OCI-LY7 (cell line): Measurements from ENCODE around the gene CD248. TPM values are rescaled to one million over a fixed set of nuclear protein-coding genes. Genes with fewer than 3 reads are reported as not detected.

ENCODE experiments used
- BruUV-seq: library from RNA; stranded (reverse); fragments of 400-500 nt; replicated peaks from 2 replicates; lab custom pipeline; 2021; lab: Mats Ljungman, UMichigan
- CTCF ChIA-PET: fragments of 300-600 bp; sonication (Branson Sonifier 250); formaldehyde crosslinking; loops from one replicate; lab custom pipeline; 2022; ENCODE audit warnings: antibody characterized with exemption; ENCODE audit not compliant: unreplicated experiment; lab: Charles Lee
- POLR2A ChIA-PET: fragments of 300-600 bp; sonication (Branson Sonifier 250); formaldehyde crosslinking; loops from one replicate; lab custom pipeline; 2022; ENCODE audit warnings: antibody characterized with exemption; lab: Charles Lee
- DNase-seq: peaks from one replicate; pipeline ENCODE4 v3.0.0-alpha.2; 2015; ENCODE audit warnings: low spot score
- H2AFZ ChIP-seq: fragments of 200-600 bp; sonication (generic), shearing (Covaris generic); 2 replicates; pipeline ENCODE4 v1.6.1; 2014; ENCODE audit warnings: mild to moderate bottlenecking, antibody characterized with exemption, low read length, moderate library complexity
- H3K27ac ChIP-seq: fragments of 200-600 bp; sonication (generic); 2 replicates; pipeline ENCODE4 v1.5.1; 2014; ENCODE audit warnings: mixed run types, low read depth, mild to moderate bottlenecking, moderate library complexity, low read length, inconsistent platforms; ENCODE audit not compliant: poor library complexity, severe bottlenecking
- H3K36me3 ChIP-seq: fragments of 200-600 bp; sonication (generic); 2 replicates; pipeline ENCODE4 v1.6.1; 2014; ENCODE audit warnings: mild to moderate bottlenecking, antibody characterized with exemption, low read length, moderate library complexity, mixed read lengths; ENCODE audit not compliant: insufficient read depth
- H3K4me1 ChIP-seq: fragments of 200-600 bp; sonication (generic); 2 replicates; pipeline ENCODE4 v1.5.1; 2014; ENCODE audit warnings: mild to moderate bottlenecking, low read length; ENCODE audit not compliant: insufficient read depth, poor library complexity, severe bottlenecking
- H3K4me2 ChIP-seq: fragments of 200-600 bp; sonication (generic); 2 replicates; pipeline ENCODE4 v1.6.1; 2014; ENCODE audit warnings: mild to moderate bottlenecking, low read length
- H3K4me3 ChIP-seq: fragments of 200-600 bp; sonication (generic); 2 replicates; pipeline ENCODE4 v1.5.1; 2014; ENCODE audit warnings: mild to moderate bottlenecking, low read depth, low read length; ENCODE audit not compliant: poor library complexity, severe bottlenecking
- H3K79me2 ChIP-seq: fragments of 200-600 bp; sonication (generic); 2 replicates; pipeline ENCODE4 v1.6.1; 2016; ENCODE audit warnings: low read depth, mild to moderate bottlenecking, low read length, moderate library complexity, mixed read lengths; ENCODE audit not compliant: insufficient read depth
- H3K9me2 ChIP-seq: fragments of 200-600 bp; sonication (generic); 2 replicates; pipeline ENCODE4 v1.6.1; 2016; ENCODE audit warnings: mild to moderate bottlenecking, low read length, mixed read lengths; ENCODE audit not compliant: insufficient read depth
- H3K9me3 ChIP-seq: fragments of 200-600 bp; sonication (generic); 2 replicates; pipeline ENCODE4 v1.6.1; 2014; ENCODE audit warnings: mild to moderate bottlenecking, mixed run types, low read length, mixed read lengths
- H4K20me1 ChIP-seq: fragments of 200-600 bp; sonication (generic); 2 replicates; pipeline ENCODE4 v1.6.1; 2014; ENCODE audit warnings: mild to moderate bottlenecking, antibody characterized with exemption, low read length, moderate library complexity, mixed read lengths; ENCODE audit not compliant: insufficient read depth
- EZH2phosphoT487 ChIP-seq: fragments of 200-600 bp; sonication (generic); IDR thresholded peaks from 2 replicates; pipeline ENCODE4 v1.6.1; 2018; ENCODE audit warnings: low read depth, borderline replicate concordance, mild to moderate bottlenecking, mixed run types, antibody characterized with exemption, low read length, moderate library complexity, mixed read lengths
- intact Hi-C: fragments of 100-400 bp; cut with micrococcal nuclease; formaldehyde crosslinking; loops from one replicate; pipeline ENCODE4 v1.10.0; 2022; ENCODE audit not compliant: unreplicated experiment
- total RNA-seq, 2 experiments: library from RNA; depleted of rRNA in 1 of 2; stranded (reverse); fragments of >200 nt in 1 of 2; shearing (Covaris generic) in 1 of 2; gene quantifications; 2 replicates each; pipeline ENCODE4 v1.2.3, GENCODE V29; 2014 to 2022
- TF ChIP-seq, protein P1 (sequence below): fragments of 200-600 bp; sonication (generic); conservative IDR thresholded peaks from 2 replicates; pipeline ENCODE4 v1.5.1; 2014; ENCODE audit warnings: mild to moderate bottlenecking, antibody characterized with exemption, low read length, moderate library complexity, mixed read lengths

The CD248 gene
- total RNA-seq, 2 experiments from 2014 or later = 0.46 TPM; not detected in 1

DNA sequence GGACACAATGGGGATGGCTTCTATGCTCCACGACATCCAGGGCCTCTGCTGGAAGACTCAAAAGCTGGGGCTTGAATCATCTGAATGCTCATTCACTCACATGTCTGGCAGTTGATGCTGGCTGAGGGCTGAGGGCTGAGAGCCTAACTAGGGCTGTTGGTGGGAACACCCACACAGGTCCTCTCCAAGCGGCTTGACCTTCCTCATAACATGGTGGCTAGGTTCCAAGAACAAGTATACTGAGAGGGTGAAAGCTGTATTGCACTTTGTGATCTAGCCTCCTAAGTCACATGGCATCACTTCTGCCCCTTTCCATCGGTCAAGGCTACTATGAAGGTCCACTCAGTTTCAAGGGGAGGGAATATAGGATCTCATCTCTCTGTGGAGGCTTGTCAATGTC, 17.7 kb downstream of the CD248 start:
- no peak overlapping the region for H3K4me3 ChIP-seq
- no peak for DNase-seq
- CTCF ChIA-PET = interaction anchor here (0.6 kb wide), 1 partner anchor 12 kb away, joined by 3 read pairs; no protein-coding TSS in a partner anchor
- TF ChIP-seq, protein P1, sequence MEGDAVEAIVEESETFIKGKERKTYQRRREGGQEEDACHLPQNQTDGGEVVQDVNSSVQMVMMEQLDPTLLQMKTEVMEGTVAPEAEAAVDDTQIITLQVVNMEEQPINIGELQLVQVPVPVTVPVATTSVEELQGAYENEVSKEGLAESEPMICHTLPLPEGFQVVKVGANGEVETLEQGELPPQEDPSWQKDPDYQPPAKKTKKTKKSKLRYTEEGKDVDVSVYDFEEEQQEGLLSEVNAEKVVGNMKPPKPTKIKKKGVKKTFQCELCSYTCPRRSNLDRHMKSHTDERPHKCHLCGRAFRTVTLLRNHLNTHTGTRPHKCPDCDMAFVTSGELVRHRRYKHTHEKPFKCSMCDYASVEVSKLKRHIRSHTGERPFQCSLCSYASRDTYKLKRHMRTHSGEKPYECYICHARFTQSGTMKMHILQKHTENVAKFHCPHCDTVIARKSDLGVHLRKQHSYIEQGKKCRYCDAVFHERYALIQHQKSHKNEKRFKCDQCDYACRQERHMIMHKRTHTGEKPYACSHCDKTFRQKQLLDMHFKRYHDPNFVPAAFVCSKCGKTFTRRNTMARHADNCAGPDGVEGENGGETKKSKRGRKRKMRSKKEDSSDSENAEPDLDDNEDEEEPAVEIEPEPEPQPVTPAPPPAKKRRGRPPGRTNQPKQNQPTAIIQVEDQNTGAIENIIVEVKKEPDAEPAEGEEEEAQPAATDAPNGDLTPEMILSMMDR = no peak
- no peak for TF ChIP-seq EZH2phosphoT487
- intact Hi-C loops = no loop called here
- no peak overlapping the region for H3K27ac ChIP-seq
- no peaks in the 10 kb centered on the region for H3K9me2 ChIP-seq
- POLR2A ChIA-PET = no interaction called here
- no peak overlapping the region for H2AFZ ChIP-seq
- H3K79me2 ChIP-seq = no peaks in the 10 kb centered on the region
- no TSS peak for BruUV-seq
- H3K4me2 ChIP-seq = no peak overlapping the region
- H3K36me3 ChIP-seq = no peaks in the 10 kb centered on the region
- H3K9me3 ChIP-seq = no peaks in the 10 kb centered on the region
- no peaks in the 10 kb centered on the region for H3K4me1 ChIP-seq
- no peaks in the 10 kb centered on the region for H4K20me1 ChIP-seq

DNA sequence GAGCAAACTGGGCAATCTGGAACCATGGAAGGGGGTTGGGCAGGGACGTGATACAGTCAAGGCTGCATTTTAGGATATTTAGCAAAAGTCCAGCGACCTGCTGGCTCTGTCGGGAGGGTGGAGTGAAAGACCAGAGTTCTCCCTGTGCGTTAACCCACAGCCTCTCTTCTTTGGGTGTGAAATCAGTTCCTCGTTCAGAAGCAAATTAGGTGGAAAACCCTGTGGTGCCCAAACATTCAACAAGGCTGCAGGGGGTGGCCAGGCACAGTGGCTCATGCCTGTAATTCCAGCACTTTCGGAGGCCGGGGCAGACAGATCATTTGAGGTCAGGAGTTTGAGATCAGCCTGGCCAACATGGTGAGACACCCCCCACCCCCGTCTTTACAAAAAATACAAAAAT, 19.2 kb downstream of the CD248 start:
- TF ChIP-seq, protein P1 = no peak
- TF ChIP-seq EZH2phosphoT487 = no peak
- intact Hi-C loops = no loop called here
- no TSS peak for BruUV-seq

More for the DNA sequence above, 19.2 kb downstream of the CD248 start:
- H3K36me3 ChIP-seq = no peaks in the 10 kb centered on the region
- H3K4me3 ChIP-seq = no peak overlapping the region
- H3K4me1 ChIP-seq = no peaks in the 10 kb centered on the region
- no peak for DNase-seq
- H3K27ac ChIP-seq = no peak overlapping the region
- no peaks in the 10 kb centered on the region for H3K9me3 ChIP-seq
- no peaks in the 10 kb centered on the region for H4K20me1 ChIP-seq
- H3K4me2 ChIP-seq = no peak overlapping the region
- ChIA-PET CTCF (no interaction called here), POLR2A (interaction anchor here (1.7 kb wide), 1 partner anchor 9 kb away, joined by 5 read pairs; the partner anchor contains the start of gene YIF1A)
- no peaks in the 10 kb centered on the region for H3K9me2 ChIP-seq
- no peak overlapping the region for H2AFZ ChIP-seq
- no peaks in the 10 kb centered on the region for H3K79me2 ChIP-seq
